Endothelial cell of umbilical vein (primary cell): ENCODE measurements around the gene DUOXA2. TPM values are rescaled to one million over a fixed set of nuclear protein-coding genes. Genes with fewer than 3 reads are reported as not detected.

Experiments
- BruUV-seq: library from RNA; stranded (reverse); fragments of 400-500 nt; replicated peaks from 2 replicates; lab custom pipeline; 2021; lab: Mats Ljungman, UMichigan
- CTCF ChIA-PET: fragments of 300-600, 350-600 bp; sonication (Branson Sonifier 250); formaldehyde crosslinking; loops from one replicate; lab custom pipeline; 2021; ENCODE audit warnings: antibody characterized with exemption, inconsistent platforms; lab: Charles Lee
- POLR2A ChIA-PET: fragments of 300-600, 350-600 bp; sonication (Branson Sonifier 250); formaldehyde crosslinking; loops from one replicate; lab custom pipeline; 2021; ENCODE audit warnings: antibody characterized with exemption, inconsistent platforms; lab: Charles Lee
- DNase-seq: peaks from one replicate; pipeline ENCODE4 v3.0.0-alpha.2; 2011; ENCODE audit warnings: low read depth, low spot score
- FAIRE-seq: peaks from 2 replicates; lab custom pipeline; 2011; peaks lifted over from hg19 to GRCh38; lab: Jason Lieb, UNC
- H2AFZ ChIP-seq: 2 replicates; pipeline ENCODE4 v1.6.0; 2012; ENCODE audit warnings: low read depth, low read length, control low read depth, inconsistent platforms
- H3K27ac ChIP-seq: 2 replicates; pipeline ENCODE4 v1.5.1; 2011; ENCODE audit warnings: low read depth, mild to moderate bottlenecking, control low read depth, low read length, moderate library complexity; ENCODE audit not compliant: insufficient read depth
- H3K27me3 ChIP-seq, 2 experiments: 2 replicates each; pipeline versions ENCODE4 v1.6.0 to v1.6.1; 2011; ENCODE audit warnings: low read length in 2 of 2, mixed read lengths in 1 of 2; ENCODE audit not compliant: control insufficient read depth in 2 of 2, insufficient read depth in 2 of 2
- H3K36me3 ChIP-seq, 2 experiments: 2 replicates in 1 of 2; 3 replicates in 1 of 2; pipeline ENCODE4 v1.5.1; 2011; ENCODE audit warnings: low read length in 2 of 2, mild to moderate bottlenecking in 1 of 2, moderate library complexity in 1 of 2; ENCODE audit not compliant: control insufficient read depth in 2 of 2, insufficient read depth in 2 of 2; ENCODE audit errors: extremely low read depth in 1 of 2
- H3K4me1 ChIP-seq: 3 replicates; pipeline ENCODE4 v1.5.1; 2011; ENCODE audit warnings: mild to moderate bottlenecking, low read length; ENCODE audit not compliant: control insufficient read depth, insufficient read depth; ENCODE audit errors: extremely low read depth
- H3K4me2 ChIP-seq: 2 replicates; pipeline ENCODE4 v1.6.1; 2011; ENCODE audit warnings: low read length, control low read depth, mixed read lengths; ENCODE audit not compliant: insufficient read depth
- H3K4me3 ChIP-seq, 3 experiments: fragments of 200-600 bp in 1 of 3; sonication (generic), shearing (Covaris generic) in 1 of 3; replicated peaks in 1 of 3; 2 replicates each; pipeline ENCODE4 v1.5.1; 2011 to 2016; ENCODE audit warnings: control low read depth in 3 of 3, low read length in 3 of 3, mild to moderate bottlenecking in 2 of 3, inconsistent platforms in 1 of 3, low read depth in 1 of 3, moderate library complexity in 1 of 3; ENCODE audit not compliant: insufficient read depth in 1 of 3
- H3K79me2 ChIP-seq: 2 replicates; pipeline ENCODE4 v1.6.0; 2012; ENCODE audit warnings: low read length, inconsistent platforms; ENCODE audit not compliant: control insufficient read depth, insufficient read depth
- H3K9ac ChIP-seq: replicated peaks from 2 replicates; pipeline ENCODE3; 2011; ENCODE audit warnings: low read length, control low read depth; ENCODE audit not compliant: insufficient read depth; ENCODE audit errors: extremely low read depth
- H3K9me1 ChIP-seq: replicated peaks from 3 replicates; pipeline ENCODE4 v1.6.0; 2011; ENCODE audit warnings: mild to moderate bottlenecking, low read length; ENCODE audit not compliant: control insufficient read depth, insufficient read depth; ENCODE audit errors: extremely low read depth
- H3K9me3 ChIP-seq: replicated peaks from 2 replicates; pipeline ENCODE4 v1.5.1; 2012; ENCODE audit warnings: low read length, inconsistent platforms; ENCODE audit not compliant: control insufficient read depth, insufficient read depth
- H4K20me1 ChIP-seq: replicated peaks from 2 replicates; pipeline ENCODE3; 2011; ENCODE audit warnings: mild to moderate bottlenecking, low read length; ENCODE audit not compliant: control insufficient read depth, insufficient read depth; ENCODE audit errors: extremely low read depth
- CTCF ChIP-seq, 2 donors: IDR thresholded peaks; 1 replicate in 1 of 2; 2 replicates in 1 of 2; pipeline ENCODE4 v1.5.1; 2011; ENCODE audit warnings: low read length in 2 of 2, mild to moderate bottlenecking in 2 of 2, moderate library complexity in 2 of 2, control low read depth in 1 of 2, inconsistent platforms in 1 of 2, low read depth in 1 of 2; ENCODE audit not compliant: insufficient read depth in 1 of 2; ENCODE audit errors: extremely low read depth in 1 of 2
- EZH2 ChIP-seq: IDR thresholded peaks from 2 replicates; pipeline ENCODE4 v1.6.1; 2012; ENCODE audit warnings: borderline replicate concordance, low read depth, mild to moderate bottlenecking, moderate library complexity, low read length, inconsistent platforms; ENCODE audit not compliant: severe bottlenecking
- FOS ChIP-seq: IDR thresholded peaks from 2 replicates; pipeline ENCODE4 v1.6.1; 2011; ENCODE audit warnings: mild to moderate bottlenecking, low read length, moderate library complexity, borderline replicate concordance; ENCODE audit not compliant: insufficient read depth
- GATA2 ChIP-seq: IDR thresholded peaks from 2 replicates; pipeline ENCODE4 v1.7.0; 2011; ENCODE audit warnings: low read depth, mild to moderate bottlenecking, moderate library complexity, mixed read lengths, low read length; ENCODE audit not compliant: insufficient read length, insufficient read depth
- JUN ChIP-seq: IDR thresholded peaks from 2 replicates; pipeline ENCODE4 v1.6.1; 2011; ENCODE audit warnings: borderline replicate concordance, low read depth; ENCODE audit not compliant: insufficient read length, insufficient read depth
- MAX ChIP-seq: IDR thresholded peaks from 2 replicates; pipeline ENCODE4 v1.6.1; 2011; ENCODE audit not compliant: insufficient read depth, insufficient read length
- MYC ChIP-seq: IDR thresholded peaks from one replicate; pipeline ENCODE4 v1.6.1; 2011; ENCODE audit warnings: mild to moderate bottlenecking, low read depth, low read length
- POLR2A ChIP-seq: IDR thresholded peaks from 2 replicates; pipeline ENCODE4 v1.6.1; 2012; ENCODE audit warnings: low read depth, mild to moderate bottlenecking, control low read depth, low read length
- POLR2AphosphoS5 ChIP-seq: IDR thresholded peaks from 2 replicates; pipeline ENCODE4 v1.6.1; 2012; ENCODE audit warnings: low read depth, mild to moderate bottlenecking, control low read depth, low read length, moderate library complexity; ENCODE audit not compliant: insufficient read depth
- dilution Hi-C: fragments of 300-500 bp; cut with MboI; formaldehyde crosslinking; loops from one replicate; pipeline ENCODE4 v1.15.0; 2019; ENCODE audit warnings: low sequenced_read_pairs; ENCODE audit not compliant: extremely low pct_ligation_motif_present
- intact Hi-C: fragments of 100-400 bp; cut with micrococcal nuclease; formaldehyde crosslinking; loops from one replicate; pipeline ENCODE4 v1.10.0; 2022
- polyA plus RNA-seq, 4 experiments: library from polyadenylated mRNA; depleted of rRNA in 3 of 4; stranded (reverse) in 3 of 4; unstranded in 1 of 4; fragments of >200 nt; gene quantifications; 2 replicates each; pipeline versions ENCODE4 v1.2.1 to v1.2.3, GENCODE V29; 2011 to 2012; ENCODE audit warnings: missing spikeins in 1 of 4
- total RNA-seq: library from RNA; stranded (reverse); gene quantifications from 2 replicates; pipeline ENCODE4 v1.2.3, GENCODE V29; 2021

DUOXA2 gene
- total and polyA plus RNA-seq, 2 donors (not counting 3 experiments of a cell fraction or from before 2014, with no cell fraction given), result not detected

DNA sequence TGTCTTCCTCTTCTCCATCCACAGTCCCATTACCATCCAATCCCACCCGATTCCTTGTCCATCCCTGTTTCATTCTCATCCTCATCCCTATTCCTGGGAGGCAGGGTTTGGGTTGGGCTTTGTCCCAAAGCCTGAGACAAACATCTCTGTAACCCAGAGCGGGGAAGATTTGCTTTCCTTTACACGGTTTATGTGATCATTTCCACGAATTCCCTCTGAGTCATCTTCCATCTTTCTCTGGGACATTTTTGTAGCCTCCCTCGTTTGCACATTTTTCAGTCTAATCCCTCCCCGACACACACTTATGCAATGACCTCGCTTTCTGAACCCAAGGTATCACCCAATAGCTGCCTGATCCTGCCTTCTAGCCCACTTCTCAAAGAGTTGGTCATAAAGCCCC is 23.0 kb upstream of the DUOXA2 start:
- FAIRE-seq, result no peak
- H3K79me2 ChIP-seq, result no peaks in the 10 kb centered on the region
- CTCF ChIA-PET, result no interaction called here
- peaks cover 28 to 33% of the 10 kb centered on the region in 2 experiments for H3K27me3 ChIP-seq
- dilution Hi-C loops, result no loop called here
- H4K20me1 ChIP-seq, result no peaks in the 10 kb centered on the region
- H3K9me3 ChIP-seq, result no peaks in the 10 kb centered on the region
- no peaks in the 10 kb centered on the region for H3K4me1 ChIP-seq
- no peak overlapping the region for H3K9ac ChIP-seq
- POLR2A ChIA-PET, result no interaction called here
- H3K27ac ChIP-seq, result no peak overlapping the region
- H3K4me2 ChIP-seq, result no peak overlapping the region
- H3K9me1 ChIP-seq, result no peaks in the 10 kb centered on the region
- no peak for TF ChIP-seq JUN
- TF ChIP-seq MAX, result no peak
- TF ChIP-seq CTCF (IDR thresholded peaks at IDR 0.05; ENCODE audit: extremely low read depth in 1 of 2, insufficient read depth in 1 of 2, low read depth in 1 of 2, low read length in 2 of 2), result no peak
- no peak for TF ChIP-seq EZH2
- TF ChIP-seq POLR2AphosphoS5, result no peak
- no peak for TF ChIP-seq GATA2
- TF ChIP-seq FOS, result no peak
- TF ChIP-seq MYC, result no peak
- no peak for TF ChIP-seq POLR2A
- no peak overlapping the region for H3K4me3 ChIP-seq
- no peaks in the 10 kb centered on the region for H3K36me3 ChIP-seq
- BruUV-seq, result no TSS peak
- DNase-seq, result no peak
- intact Hi-C loops, result no loop called here
- no peak overlapping the region for H2AFZ ChIP-seq
